ENCODE measurements around the gene FAM221A.
"Not testable (repeated sequence)": the region's sequence is repeated elsewhere in the genome, so short reads cannot be mapped to it uniquely, and the experiment has no call there.

The FAM221A gene

DNA sequence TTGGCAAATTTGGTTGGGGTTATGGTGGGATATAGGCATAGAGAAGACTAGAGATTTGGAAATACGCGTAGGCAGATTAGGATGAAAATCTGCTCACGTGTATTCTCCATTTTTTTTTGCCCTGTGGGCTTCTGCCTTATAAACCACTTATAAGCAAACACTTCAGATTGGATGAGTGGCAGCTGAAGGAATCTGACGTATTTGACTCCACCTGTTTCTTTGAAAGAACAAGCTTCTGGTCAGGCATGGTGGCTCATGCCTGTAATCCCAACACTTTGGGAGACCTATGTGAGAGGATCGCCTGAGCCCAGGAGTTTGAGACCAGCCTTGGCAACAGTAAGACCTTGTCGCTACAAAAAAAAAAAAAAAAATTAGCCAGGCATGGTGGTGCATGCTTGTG, 35.1 kb downstream of the FAM221A start:
- no peak overlapping the region for H3K27ac Mint-ChIP-seq
- H3K27me3 Mint-ChIP-seq: peaks cover 1% of the 10 kb centered on the region
- H3K9me3 Mint-ChIP-seq: no peaks in the 10 kb centered on the region
- ATAC-seq (no peak), DNase-seq (no peak)
- no peaks in the 10 kb centered on the region for H3K4me1 Mint-ChIP-seq
- no peaks in the 10 kb centered on the region for H3K36me3 Mint-ChIP-seq (ENCODE audit: low read depth)
- H3K4me3 Mint-ChIP-seq: no peak overlapping the region

- H3K27me3 Mint-ChIP-seq: no peaks in the 10 kb centered on the region
- no peak overlapping the region for H3K27ac Mint-ChIP-seq
- no peak overlapping the region for H3K4me3 Mint-ChIP-seq
- DNase-seq (no peak), ATAC-seq (no peak)
- no peaks in the 10 kb centered on the region for H3K9me3 Mint-ChIP-seq
- H3K36me3 Mint-ChIP-seq (ENCODE audit: low read depth): no peaks in the 10 kb centered on the region
- H3K4me1 Mint-ChIP-seq: no peaks in the 10 kb centered on the region
These were observed 37.8 kb downstream of the FAM221A start for GRCh38 chr7:23717788-23718187.

GRCh38 chr7:23721456-23721855, 41.5 kb downstream of the FAM221A start:
- no peak for DNase-seq
- ATAC-seq: no peak
- Mint-ChIP-seq H3K36me3 (ENCODE audit: low read depth) (no peaks in the 10 kb centered on the region), H3K27me3 (no peaks in the 10 kb centered on the region), H3K4me1 (no peaks in the 10 kb centered on the region), H3K27ac (no peak overlapping the region), H3K9me3 (no peaks in the 10 kb centered on the region), H3K4me3 (no peak overlapping the region)

GRCh38 chr7:23722587-23723216, 42.7 kb downstream of the FAM221A start:
- not testable (repeated sequence) for H3K4me3 Mint-ChIP-seq; H3K27ac Mint-ChIP-seq; H3K4me1 Mint-ChIP-seq; DNase-seq; H3K27me3 Mint-ChIP-seq; ATAC-seq; H3K36me3 Mint-ChIP-seq (ENCODE audit: low read depth); H3K9me3 Mint-ChIP-seq

DNA sequence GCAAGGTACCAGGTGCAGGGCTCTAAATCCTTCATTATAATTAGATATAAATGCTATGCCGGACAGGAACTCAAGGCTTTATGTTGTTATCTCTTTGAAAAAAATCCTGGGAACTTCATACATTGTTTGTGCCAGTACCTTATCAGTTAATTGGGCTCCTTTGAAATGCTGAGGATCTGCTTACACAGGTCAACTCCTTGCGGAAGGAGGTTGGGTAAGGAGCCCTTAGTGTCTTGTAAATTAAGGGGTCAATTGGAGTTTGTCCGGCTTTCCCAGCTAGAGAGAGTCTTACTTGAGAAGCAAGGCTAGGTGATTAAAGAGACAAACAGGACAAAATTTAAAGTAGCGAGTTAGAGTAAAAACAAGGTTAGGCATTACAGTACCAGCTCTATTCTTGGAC, 44.1 kb downstream of the FAM221A start:
- not testable (repeated sequence) for H3K27me3 Mint-ChIP-seq; ATAC-seq; H3K9me3 Mint-ChIP-seq; H3K4me1 Mint-ChIP-seq; H3K27ac Mint-ChIP-seq; H3K4me3 Mint-ChIP-seq; H3K36me3 Mint-ChIP-seq (ENCODE audit: low read depth); DNase-seq

DNA sequence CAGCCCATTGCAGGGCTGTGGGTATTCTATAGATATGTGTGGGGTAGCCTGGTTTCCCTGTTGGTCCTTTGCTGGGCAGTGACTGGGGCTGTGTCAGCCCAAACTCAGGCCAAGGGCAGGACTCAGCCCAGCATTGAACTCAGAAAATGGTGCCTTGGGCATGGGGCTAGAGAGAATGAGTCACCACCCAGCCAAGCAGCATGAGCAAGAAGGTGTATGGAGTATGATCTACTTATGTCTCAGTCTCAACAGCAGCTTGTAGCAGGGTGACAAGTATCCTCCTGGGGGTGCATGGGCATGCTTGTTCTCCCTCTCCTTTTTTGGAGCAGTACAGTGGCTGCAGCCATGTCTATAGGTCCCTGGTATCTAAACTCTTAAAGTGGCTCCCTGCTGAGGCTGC, 62.1 kb downstream of the FAM221A start:
- ATAC-seq: no peak
- Mint-ChIP-seq H3K36me3 (ENCODE audit: low read depth) (peaks cover 2% of the 10 kb centered on the region), H3K4me1 (no peaks in the 10 kb centered on the region), H3K4me3 (no peak overlapping the region), H3K9me3 (peaks cover 28% of the 10 kb centered on the region), H3K27ac (no peak overlapping the region), H3K27me3 (no peaks in the 10 kb centered on the region)
- no peak for DNase-seq

DNA sequence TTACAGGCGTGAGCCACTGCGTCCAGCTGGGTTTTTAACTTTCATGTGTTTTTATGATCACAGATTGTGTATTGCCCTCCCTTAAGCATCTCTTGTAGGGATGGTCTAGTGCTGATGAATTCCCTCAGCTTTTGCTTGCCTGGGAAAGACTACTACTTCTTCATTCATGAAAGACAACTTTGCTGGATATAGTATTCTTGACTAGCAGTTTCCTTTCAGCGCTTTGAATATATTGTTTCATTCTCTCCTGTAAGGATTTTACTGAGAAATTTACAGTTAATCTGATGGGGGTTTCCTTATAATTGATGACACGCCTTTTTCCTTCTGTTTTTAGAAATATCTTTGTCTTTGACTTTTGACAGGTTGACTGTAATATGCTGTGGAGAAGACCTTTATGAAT, 63.2 kb downstream of the FAM221A start:
- H3K27ac Mint-ChIP-seq: no peak overlapping the region
- no peak overlapping the region for H3K4me3 Mint-ChIP-seq
- H3K4me1 Mint-ChIP-seq: no peaks in the 10 kb centered on the region
- no peak for ATAC-seq
- no peaks in the 10 kb centered on the region for H3K27me3 Mint-ChIP-seq
- peaks cover 31% of the 10 kb centered on the region for H3K9me3 Mint-ChIP-seq
- peaks cover 2% of the 10 kb centered on the region for H3K36me3 Mint-ChIP-seq (ENCODE audit: low read depth)
- no peak for DNase-seq

DNA sequence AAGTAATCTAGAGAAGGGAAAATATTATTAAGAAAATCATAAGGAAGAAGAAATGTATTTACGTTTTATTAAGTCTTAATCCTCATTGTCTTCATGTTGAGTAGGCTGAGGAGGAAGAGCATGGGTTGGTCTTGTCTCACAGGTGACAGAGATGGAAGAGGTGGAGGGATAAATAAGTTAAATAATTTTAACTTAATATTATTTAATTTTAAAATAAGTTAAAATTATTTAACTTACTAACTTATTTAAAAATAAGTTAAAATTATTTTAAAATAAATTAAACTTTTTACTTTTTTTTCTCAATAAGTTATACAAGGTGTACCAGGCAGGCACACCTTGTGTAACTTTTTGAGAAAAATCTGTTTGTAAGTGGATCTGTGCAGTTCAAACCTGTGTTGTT, 66.6 kb downstream of the FAM221A start:
- Mint-ChIP-seq H3K27me3 (no peaks in the 10 kb centered on the region), H3K27ac (no peak overlapping the region), H3K9me3 (peaks cover 36% of the 10 kb centered on the region), H3K4me3 (no peak overlapping the region), H3K36me3 (ENCODE audit: low read depth) (peaks cover 2% of the 10 kb centered on the region), H3K4me1 (no peaks in the 10 kb centered on the region)
- no peak for DNase-seq
- ATAC-seq: no peak

DNA sequence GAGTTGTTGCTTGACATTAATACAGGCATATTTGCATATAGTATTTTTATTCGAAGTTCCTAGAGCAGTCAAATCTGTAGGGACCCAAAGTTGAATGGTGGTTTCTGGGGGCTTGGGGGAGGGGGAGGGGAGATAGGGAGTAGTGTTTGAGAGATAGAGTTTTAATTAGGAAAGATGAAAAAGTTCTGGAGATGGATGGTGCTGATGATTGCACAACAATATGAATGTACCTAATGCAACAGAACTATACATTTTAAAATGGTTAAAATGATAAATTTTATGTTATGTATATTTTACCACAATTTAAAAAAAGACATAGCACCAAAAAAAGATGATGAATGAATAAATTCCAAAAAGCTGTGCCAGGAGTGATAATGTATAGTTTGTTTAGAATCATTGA, 71.9 kb downstream of the FAM221A start:
- Mint-ChIP-seq H3K27ac (no peak overlapping the region), H3K4me3 (no peak overlapping the region), H3K36me3 (ENCODE audit: low read depth) (no peaks in the 10 kb centered on the region), H3K9me3 (peaks cover 8% of the 10 kb centered on the region), H3K4me1 (no peaks in the 10 kb centered on the region), H3K27me3 (no peaks in the 10 kb centered on the region)
- DNase-seq: no peak
- no peak for ATAC-seq

Measured in activated naive CD8-positive, alpha-beta T cell treated with anti-CD3 and anti-CD28 coated beads, Interleukin-2, amount 50 U/mL, for 24 hours (primary cell).